ENCODE data around the gene EXD1.

DNA sequence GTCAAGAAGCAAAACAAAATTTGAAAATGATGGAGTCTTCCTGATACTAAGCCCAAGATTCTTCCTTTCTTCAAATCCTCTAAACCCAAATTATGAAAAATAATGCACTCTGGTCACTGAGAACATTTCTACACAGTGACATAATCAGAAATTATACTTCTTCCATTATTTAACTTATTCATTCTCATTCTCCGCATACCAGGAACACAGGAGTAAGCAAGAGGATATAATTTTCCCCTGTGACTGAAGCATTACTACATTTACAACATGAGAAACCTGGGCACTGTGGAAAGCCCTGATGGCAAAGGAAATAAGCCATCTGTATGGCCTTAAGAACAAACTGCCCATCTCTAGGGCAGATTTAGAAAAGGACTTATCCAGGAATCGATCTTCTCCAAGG lies 47.0 kb downstream of the EXD1 start:
- TF ChIP-seq RAD21 (conservative IDR thresholded peaks at IDR 0.05 in 1 of 2, IDR thresholded peaks at IDR 0.05 in 1 of 2) = no peak
- TF ChIP-seq CTCF (IDR thresholded peaks at IDR 0.05) = no peak
- TF ChIP-seq ZFP36 (IDR thresholded peaks at IDR 0.05; ENCODE audit: borderline replicate concordance, partially characterized antibody) = no peak
- no peak for TF ChIP-seq POLR2A (IDR thresholded peaks at IDR 0.05; ENCODE audit: low read length)
- no peak for TF ChIP-seq CBX2 (IDR thresholded peaks at IDR 0.05; ENCODE audit: borderline replicate concordance, low read depth)

Data from A549 (cell line).